T-helper 1 cell (primary cell): ENCODE measurements around the gene ATAD5.
"Not testable (repeated sequence)": the region's sequence is repeated elsewhere in the genome, so short reads cannot be mapped to it uniquely, and the experiment has no call there.

Experiments used
- DNase-seq, 5 donors: peaks; one replicate each; pipeline ENCODE4 v3.0.0-alpha.2; 2012 to 2020
- total RNA-seq, 4 donors: gene quantifications; one replicate each; lab custom pipeline; 2026; lab: John Stamatoyannopoulos, UW

Gene ATAD5
- 14.2 to 23.8 (median 18.6) reads per million in 4 donors for total RNA-seq

- DNase-seq: peak; percentile 80 to 90 (median 85)
Measured at GRCh38 chr17:30831663-30832437, at the start of gene ATAD5. TSS of gene ATAD5 (plus strand) at chr17:30831966. CDS start at chr17:30832348, 382 bp downstream.

- no peak for DNase-seq
Measured at GRCh38 chr17:30782206-30782605, 49.6 kb upstream of the ATAD5 start.

- DNase-seq: no peak
Measured at GRCh38 chr17:30788918-30789317, 42.8 kb upstream of the ATAD5 start.

GRCh38 chr17:30790279-30790678 lies 41.5 kb upstream of the ATAD5 start:
- DNase-seq: peak in 1 of 5 donors; percentile 15

GRCh38 chr17:30793282-30793977 lies 38.3 kb upstream of the ATAD5 start:
- DNase-seq: no peak

- DNase-seq: no peak
Measured at GRCh38 chr17:30794372-30794771, 37.4 kb upstream of the ATAD5 start.

GRCh38 chr17:30796016-30796415 lies 35.8 kb upstream of the ATAD5 start:
- peak in 1 of 5 donors; percentile 69 for DNase-seq

- no peak for DNase-seq
Measured at GRCh38 chr17:30801671-30802070, 30.1 kb upstream of the ATAD5 start.

GRCh38 chr17:30805944-30806456 lies 25.8 kb upstream of the ATAD5 start:
- DNase-seq: no peak

GRCh38 chr17:30807896-30808295 lies 23.9 kb upstream of the ATAD5 start:
- DNase-seq: no peak

GRCh38 chr17:30808785-30809286 lies 22.9 kb upstream of the ATAD5 start:
- peak in 2 of 5 donors; percentile 25 to 90 for DNase-seq

GRCh38 chr17:30809867-30810266 lies 21.9 kb upstream of the ATAD5 start:
- peak in 1 of 5 donors; percentile 70 for DNase-seq

- DNase-seq: peak in 1 of 5 donors; percentile 14
Measured at GRCh38 chr17:30812218-30813177, 19.3 kb upstream of the ATAD5 start.

- DNase-seq: not testable (repeated sequence)
Measured at GRCh38 chr17:30814236-30814635, 17.5 kb upstream of the ATAD5 start.

GRCh38 chr17:30814860-30815259 lies 16.9 kb upstream of the ATAD5 start:
- DNase-seq: not testable (repeated sequence)

GRCh38 chr17:30816165-30816564 lies 15.6 kb upstream of the ATAD5 start:
- no peak for DNase-seq

- DNase-seq: no peak
Measured at GRCh38 chr17:30819971-30820705, 11.6 kb upstream of the ATAD5 start.

GRCh38 chr17:30821871-30822723 lies 9.7 kb upstream of the ATAD5 start:
- DNase-seq: no peak

- DNase-seq: peak in 1 of 5 donors; percentile 36
Measured at GRCh38 chr17:30822919-30823318, 8.8 kb upstream of the ATAD5 start.

GRCh38 chr17:30823421-30823820 lies 8.3 kb upstream of the ATAD5 start:
- DNase-seq: no peak

- peak in 3 of 5 donors; percentile 17 to 34 (median 20) for DNase-seq
Measured at GRCh38 chr17:30824002-30824355, 7.8 kb upstream of the ATAD5 start.
